Stimulated activated naive CD4-positive, alpha-beta T cell treated with Interleukin-2 at 50 U/mL for 16 hours (primary cell): ENCODE data around the gene EMC8.

Experiments
- DNase-seq: peaks from one replicate; lab custom pipeline; 2025; lab: John Stamatoyannopoulos, UW

EMC8 gene

DNA sequence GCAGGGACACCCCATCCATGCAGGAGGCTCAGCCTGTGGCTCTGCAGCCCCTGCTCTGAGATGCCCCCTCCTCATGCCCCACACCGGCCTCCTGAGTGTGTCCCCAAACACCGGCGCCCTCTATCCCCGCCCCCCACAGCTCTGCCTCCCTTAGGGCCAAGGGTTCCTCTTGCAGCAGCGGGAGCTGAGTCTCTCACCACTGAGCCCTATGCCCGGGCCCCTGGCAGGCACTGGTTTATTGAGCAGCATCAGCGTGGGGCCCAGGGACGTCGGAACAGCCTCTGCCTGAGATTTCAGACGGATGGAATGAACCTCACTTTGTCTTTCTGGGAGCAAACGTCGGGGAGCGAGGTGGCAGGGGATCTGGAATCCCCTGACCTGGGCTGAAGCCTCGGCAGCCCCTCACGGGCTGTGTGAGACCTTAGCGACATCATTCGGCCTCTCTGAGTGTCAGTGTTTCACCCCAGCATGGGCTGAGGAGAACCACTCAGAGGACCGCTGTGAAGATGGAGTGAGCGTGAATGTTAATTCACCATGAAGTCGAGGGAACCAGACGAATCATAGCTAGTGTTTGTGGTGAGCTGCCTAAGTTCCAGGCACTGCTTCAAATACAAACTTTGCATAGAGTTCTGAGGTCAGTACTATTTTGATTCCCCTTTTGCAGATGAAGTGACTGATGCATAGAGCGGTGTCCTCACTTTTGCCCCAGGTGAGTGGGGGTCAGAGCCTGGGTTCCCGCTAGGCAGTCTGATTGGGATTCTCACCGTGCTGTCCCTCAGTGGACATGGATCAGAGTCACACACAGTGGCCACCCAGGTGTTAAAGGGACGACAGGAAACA lies 43.2 kb downstream of the EMC8 start:
- DNase-seq = no peak

DNA sequence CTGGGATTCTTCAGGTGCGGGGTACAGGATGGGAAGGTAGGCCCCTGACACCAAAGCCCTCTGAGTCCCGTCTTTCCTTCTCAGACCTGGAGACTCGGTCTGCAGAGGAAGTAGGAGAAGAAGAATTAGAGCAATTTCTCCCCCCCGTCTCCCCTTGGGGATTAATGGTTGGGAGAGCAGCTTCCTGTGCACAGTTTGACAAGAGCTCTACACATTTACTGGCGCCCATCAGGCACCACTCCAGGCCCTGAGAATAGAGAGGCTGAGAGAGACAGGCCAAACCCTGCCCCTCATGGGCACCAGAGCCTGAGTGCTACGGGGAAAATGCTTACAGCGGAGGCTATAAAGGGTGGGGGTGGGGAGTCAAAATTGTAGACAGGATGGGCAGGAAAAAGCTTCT lies 44.9 kb downstream of the EMC8 start:
- no peak for DNase-seq

DNA sequence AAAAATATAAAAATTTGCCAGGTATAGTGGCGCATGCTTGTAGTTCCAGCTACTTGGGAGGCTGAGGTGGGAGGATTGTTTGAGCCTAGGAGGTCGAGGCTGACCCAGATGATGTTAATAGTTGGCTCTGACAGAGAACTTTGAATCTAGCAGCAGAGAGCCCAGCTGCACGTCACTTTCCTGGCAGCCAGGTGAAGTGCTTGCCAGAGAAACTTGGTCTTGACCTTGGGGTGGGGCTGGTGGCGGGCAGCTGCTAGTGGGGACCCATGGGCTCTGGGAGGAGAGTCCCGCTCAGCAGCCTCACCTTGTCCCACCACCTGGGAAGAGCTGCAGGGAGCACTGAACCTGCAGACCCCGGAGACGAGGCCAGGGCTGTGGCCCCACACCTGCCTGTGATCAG lies 45.4 kb downstream of the EMC8 start:
- no peak for DNase-seq

DNA sequence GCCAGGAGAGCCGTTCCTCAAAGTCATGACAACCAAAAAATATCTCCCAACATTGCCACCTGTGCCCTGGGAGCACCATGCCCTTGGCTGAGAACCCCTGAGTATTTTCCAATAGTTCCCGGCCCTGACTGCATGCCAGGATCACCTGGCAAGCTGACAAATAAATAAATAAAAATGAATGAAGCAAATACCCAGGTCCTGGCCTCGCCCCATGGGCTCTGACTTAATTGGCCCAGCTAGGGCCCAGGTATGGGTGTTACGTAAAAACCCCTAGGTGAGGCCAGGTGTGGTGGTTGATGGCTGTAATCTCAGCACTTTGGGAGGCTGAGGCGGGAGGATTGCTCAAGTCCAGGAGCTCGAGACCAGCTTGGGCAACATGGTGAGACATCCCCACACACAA lies 45.8 kb downstream of the EMC8 start:
- no peak for DNase-seq

DNA sequence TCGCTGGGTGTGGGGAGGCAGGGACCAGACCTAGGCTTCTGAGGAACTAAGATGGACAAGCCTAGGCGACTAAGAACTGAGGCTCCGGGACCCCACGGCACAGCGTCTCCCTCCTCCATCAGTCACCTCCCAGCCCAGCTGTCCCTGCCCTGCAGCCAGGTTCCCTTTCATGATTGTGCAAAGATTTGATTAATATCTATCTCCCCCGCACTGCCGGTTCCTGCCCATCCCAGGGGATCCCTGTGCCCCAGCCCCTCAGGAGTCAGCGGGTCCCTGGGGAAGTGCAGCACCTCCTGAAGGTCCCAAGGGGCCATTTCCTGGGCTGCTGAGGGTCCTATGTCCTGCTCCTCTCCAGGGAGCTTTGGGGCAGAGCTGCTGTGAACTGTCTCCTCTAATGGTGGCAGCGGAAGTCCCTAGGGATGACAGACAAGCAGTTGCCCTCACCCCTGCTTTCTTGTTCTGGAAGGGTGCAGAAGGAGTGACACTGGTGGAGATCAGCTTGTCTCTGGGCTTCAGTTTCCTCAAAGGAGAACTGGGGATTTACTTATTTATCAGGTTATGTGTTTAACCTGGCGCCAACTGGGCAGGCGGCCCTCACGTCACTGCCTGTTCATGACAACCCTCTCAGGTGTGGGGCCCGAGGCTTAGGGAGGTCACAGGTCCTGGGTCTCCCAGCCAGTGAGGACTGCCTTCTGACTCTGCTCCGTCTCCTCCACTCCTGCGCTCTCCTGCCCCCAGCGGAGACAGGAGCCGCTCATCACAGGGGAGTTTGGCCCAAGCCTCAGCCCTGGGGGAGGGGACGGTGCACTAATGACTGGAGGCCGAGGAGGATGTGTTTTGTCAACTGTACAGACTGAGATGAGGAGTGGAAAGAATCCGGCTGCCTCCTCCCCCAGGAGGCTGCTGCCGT lies 46.6 kb downstream of the EMC8 start:
- DNase-seq = no peak

DNA sequence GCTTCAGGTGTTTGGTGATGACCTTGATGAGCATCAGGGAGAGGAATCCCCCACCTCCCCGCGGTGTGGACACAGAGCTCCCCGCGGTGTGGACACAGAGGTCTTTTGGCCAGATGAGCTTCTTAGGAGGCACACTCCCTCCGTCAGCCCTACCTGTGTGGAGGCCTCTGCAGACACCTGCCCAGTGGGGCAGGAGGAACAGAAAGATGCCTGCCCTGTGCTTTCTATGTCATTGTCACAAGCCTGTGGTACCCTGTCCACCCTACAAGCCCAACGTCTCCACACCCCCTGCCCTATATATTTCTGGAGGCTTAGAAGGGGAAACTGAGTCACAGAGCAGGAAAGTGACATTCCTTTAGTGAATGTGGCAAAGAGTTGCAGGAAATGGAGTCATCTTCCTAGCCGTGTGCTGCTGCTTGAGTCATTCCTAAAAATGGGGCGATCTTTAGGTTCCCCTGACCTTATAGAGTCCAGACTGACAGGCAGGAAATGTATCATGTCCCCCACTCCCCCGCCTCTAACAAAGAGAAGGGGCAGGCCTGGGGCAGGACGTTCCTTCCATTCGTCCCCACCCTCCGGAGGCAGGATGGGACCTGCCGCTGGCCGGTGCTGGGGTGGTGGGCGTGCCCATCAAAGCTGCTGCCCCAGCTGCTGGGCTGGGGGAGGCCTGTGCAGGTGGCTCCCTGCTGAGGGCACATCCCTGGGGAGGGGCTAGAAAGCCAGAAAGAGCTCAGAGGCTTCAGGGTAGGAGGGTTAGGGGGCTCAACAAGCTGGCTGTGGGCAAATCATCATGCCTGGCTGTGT lies 47.4 kb downstream of the EMC8 start:
- DNase-seq = no peak

DNA sequence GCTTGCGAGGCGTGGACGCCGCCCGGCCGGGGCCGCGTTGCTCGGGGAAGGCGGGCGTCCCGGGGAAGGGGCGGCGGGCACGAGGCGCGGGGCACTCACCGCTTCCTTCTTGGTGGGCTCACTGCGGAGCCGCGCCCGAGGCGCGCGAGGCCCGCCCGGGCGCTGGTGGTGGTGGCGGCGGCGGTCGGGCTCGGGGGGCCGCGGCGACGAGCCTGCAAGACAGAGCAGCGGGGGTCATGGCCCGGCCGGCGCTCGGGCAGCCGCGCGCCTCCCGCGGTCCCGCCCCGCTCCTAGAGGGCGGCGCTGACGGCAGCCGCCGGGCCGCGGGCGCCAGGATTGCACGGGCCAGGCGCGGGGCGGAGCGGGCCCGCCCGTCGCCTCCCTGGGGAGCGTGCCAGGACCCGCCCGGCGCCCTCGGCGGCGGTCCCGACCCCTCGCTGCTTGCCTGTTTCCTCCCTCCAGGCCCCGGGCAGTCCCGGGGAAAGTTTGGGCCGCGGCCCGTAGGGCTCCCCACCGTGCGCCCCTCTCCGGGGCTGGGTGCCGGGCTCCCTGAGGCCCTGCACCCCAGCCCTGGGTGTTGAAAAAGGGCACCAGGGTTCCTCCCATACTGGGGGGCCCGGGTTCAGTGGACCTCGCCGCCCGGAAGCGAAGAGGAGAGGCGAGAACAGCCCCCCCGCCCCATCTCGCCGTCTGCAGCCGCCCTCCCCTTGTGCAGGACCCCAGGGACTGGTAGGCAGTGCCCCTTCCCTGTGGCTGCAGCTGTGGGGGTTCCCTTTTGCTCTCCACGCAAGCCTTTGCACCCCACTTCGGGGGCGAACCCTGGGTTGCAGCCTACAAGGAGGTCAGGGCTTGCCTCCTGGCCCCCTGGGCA lies 48.3 kb downstream of the EMC8 start, which contains the start of gene C16orf74:
TSS of gene C16orf74 (minus strand) at position 270 of the 871 bp plus-strand sequence. CDS start 15,879 bp downstream, outside the sequence.
- DNase-seq = no peak

DNA sequence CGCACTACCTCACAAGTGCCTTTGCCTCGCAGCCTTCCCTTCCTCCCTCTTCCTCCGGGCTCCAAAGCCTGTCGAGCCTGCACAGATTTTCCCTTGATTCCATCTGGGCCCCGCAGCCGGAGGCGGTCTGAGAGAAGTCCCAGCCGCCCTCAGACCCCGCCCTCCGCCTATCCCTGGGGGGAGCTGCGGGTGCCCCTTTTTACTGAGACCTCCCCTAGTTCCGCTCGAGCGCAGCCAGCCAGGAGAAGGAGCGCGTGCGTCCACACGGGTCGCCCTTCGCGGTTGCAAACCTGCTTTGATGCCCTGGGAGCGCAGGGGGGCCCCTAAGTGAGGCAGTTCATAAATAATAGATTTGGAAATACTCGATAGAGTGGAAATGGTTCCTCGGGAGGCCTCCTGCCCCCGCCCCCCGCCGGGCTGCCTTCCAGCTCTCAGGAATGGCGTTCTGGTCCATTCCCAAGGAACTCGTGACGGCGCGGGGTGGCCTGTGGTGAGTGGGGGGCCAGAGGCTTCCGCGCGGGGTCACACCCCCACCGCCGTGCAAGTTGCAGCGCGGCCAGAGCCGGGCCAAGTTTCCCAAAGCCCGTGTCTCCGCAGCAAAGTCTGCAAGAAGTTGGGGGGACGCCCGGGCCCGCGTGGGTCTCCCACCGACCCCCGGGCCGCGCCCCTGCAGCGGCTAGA lies 49.1 kb downstream of the EMC8 start:
- no peak for DNase-seq

DNA sequence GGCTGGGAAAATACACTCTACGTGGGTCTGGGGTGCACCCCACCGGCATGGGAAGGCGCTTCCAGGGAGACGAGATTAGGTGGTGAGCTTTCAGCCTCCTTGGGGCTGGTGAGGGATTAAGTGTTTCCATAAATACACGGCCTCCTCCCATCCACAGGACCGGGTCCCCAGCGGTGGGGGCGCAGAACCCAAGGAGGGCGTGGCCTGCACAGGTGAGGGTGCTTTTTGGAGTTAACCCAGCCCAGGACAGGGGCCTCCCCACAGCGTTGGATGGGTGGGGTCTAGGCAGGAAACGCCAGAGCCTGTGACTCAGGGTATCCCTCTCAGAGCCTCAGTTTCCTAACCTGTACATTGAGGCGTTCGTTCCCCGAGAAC lies 49.6 kb downstream of the EMC8 start:
- DNase-seq = no peak

DNA sequence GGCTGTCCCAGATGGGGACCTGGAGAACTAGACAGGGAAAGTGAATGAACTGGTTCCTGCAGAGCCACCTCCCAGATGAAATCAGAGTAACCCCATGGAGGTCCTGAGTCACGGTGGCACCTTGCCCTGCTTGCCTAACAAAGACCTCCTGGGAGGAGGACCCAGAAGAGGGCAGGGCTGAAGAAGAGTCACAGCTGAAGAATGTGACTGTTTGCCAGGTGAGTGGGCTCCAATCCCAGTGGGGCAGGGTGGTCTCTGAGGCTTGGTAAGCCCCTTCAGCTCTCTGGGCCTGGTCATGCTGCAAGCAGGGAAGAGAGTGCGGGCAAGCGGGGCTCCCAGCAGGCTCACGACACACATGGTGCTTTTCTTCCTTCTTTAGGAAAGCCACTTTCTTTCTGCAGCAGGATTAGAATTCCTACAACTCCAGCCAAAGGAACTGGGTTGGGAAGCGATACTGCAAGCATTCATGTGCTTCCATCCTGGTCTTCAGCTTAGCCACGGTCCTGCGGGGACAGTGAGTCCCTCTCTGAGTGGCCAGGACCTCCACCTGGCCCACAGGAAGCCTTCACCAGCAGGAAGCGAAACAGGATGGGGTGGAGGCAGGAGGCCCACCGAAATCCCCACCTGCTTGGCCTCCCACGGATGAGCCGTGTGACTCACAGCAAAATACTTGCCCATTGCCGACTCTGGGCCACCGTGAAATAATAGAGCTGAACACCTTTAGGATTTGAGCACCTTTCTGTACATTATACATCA lies 52.7 kb downstream of the EMC8 start:
- DNase-seq = no peak

DNA sequence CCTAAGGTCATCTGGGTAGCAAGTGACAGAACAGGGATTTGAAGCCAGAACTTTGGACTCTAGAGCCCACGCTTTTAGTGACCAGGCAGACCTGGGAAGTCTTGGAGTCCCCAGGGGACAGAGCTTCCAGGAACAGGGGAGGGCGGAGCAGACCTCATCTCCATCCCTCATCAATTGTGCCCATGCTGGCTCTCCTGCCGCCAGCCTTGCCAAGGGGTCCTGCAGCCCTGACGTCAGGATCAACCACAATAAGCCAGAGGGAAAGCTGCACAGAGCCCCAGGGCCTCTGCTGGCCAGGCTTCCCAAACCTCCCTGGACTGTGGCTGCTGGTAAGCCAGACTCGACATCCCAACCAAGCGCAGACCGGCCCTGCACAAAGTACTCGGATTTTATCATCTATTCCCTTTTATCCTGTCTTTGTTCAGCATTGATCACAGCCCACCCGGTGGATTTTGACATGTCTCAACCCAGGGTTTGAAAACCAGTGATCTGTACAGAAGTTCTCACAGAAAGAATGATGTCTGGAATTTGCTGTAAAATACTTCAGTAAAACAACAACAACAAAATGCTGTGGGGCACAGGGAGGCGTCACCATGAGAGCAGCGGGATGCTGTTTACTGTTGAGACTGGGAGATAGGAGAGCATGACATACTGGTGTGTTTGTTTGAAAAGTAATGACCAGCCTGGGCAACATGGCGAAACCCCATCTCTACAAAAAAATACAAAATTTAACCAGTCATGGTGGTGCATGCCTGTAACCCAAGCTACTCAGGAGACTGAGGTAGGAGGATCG lies 60.2 kb downstream of the EMC8 start:
- DNase-seq = no peak

DNA sequence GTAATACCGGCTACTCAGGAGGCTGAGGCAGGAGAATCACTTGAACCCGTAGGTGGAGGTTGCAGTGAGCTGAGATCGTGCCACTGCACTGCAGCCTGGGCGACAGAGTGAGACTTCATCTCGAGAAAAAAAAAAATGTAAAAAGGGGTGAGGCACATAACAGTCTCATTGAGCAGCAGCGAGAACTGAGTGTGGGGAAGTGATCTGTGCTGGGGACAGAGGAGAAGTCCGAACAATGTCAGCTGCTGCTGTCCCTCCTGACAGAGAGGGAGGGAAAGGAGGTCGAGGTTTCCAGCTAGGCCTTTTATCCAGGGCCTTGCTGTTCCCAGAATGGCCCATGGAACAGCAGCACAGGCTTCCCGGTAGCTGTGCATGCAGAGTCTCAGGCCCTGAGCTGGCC lies 62.4 kb downstream of the EMC8 start:
- no peak for DNase-seq

DNA sequence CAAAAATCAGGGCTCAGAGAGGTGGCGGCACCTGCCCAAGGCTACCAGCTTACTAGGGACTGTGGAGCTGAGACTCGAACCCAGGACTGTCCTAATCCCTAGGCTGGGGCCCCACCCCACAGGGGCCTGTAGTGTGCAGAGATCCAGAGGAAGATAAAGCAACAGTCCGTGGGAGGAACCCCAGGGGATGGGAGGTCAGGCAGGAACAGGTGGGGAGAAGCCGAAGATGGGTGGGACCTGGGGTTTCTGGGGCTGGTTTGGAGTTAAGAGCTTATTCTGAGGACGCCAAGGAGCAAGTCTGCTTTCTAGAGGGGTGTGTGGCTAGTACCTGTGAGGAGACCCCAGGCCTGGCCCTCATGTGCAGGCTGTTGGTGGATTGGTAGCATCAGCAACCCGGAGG lies 63.4 kb downstream of the EMC8 start:
- no peak for DNase-seq

DNA sequence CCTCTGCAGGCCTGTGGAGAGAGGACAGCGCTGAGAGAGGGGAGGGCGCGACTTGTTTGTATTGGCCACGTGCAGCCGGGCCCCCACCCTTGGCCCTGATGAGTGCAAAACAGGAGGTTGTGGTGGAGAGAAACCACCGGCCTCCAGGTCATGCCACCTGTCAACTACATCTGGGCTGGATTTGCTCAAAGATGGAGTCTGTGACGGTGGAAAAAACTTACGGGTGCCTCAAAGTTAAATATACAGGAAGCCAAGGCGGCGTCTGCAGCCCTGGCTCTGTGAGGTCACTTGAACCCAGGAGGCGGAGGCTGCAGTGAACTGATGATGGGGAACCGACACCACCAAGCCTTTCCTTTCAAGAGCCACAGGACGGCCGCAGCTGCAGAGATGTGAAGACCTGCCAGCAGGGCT lies 64.1 kb downstream of the EMC8 start:
- DNase-seq = peak; percentile 13

DNA sequence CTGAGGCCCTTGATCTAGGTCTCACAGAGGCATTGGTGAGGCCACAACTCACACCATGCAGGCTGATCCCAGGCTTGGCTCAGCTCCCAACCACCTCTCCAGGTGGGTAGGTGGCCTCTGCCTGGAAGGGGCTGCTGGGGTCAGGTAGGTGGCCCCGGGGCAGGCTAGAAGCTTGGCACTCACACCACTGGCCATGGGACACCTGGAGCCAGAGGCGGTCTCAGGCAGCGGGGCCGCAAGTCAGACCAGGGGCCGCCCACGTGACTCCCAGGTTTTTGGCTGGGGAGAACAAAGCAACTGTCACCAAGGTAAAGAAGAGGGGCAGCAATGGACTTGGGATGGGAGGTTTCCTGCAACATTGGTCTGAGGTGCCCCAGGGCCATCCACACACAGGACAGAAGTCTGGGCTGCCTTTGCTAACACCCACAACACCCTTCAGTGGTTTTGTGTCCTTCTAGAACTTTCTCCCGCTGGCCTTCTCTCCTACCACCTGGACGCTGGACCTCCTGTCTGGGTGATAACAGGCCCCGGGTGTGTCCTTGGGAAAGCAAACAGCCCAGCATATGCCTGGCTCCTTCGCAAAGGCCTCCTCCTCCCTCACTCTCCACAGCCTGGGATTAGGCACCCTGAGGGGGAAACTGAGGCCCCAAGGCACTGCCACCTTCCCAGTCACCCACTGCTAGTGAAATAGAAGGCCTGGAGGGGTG lies 64.9 kb downstream of the EMC8 start:
- DNase-seq = no peak

DNA sequence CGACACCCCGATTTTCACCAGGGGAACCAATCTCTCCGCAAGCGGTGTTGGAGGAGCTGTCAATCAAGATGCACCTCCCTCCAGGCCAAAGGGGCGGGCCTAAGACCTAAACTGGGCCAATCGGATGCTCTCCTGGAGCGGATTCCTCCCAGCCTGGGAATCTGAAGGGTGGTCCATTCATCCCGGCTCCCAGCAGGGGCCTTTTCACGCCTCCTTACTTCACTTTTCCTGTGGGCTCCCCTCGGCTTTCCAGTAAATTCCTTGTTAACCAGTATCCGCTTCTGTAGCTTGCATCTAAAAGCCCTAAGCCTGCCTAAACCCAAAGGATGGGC lies 65.5 kb downstream of the EMC8 start:
- DNase-seq = no peak

DNA sequence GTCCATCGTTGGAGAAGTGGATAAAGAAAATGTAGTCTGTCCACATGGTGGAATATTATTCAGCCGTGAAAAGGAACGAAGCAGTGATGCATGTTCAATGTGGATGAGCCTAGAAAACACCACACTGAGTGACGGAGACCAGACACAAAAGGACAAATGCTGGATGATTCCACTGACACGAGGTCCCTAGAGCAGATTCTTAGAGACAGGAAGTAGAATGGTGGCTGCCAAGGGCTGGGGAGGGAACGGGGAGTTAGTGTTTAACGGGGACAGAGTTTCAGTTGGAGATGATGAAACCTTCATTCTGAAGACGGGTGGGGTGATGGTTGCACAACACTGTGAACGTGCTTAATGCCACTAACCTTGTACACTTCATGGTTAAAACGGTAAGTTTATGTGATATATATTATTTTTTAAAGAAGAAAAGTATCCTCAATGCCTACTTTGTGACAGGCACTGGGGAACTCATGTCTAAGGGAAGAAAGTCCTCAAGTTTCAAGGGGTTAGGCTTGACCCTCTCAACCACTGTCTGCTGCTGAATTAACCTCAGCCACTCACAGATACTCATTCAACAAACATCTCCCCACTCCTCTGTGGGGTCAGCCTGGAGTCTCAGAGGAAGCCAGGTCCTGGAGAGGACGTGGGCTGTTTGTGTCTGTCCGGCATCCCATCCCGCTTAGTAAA lies 66.0 kb downstream of the EMC8 start:
- DNase-seq = no peak

DNA sequence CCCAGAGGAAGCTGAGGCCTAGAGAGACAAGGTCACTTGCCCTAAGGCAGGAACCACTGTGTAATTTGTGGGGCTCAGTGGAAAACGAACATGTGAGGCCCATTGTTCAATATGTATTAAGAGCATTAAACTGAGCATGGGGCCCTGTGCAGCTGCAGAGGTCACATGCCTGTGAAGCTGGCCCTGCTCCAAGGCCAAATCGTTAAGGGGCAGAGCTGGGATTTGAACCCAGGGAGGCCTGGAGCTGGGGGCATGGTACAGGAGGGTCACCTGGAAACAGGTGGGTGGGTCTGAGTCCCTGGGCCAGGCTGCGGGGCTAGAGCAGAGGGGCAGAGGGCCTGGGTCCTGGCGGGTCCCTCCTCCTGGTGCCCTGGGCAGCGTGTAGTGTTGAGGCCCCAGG lies 68.2 kb downstream of the EMC8 start:
- DNase-seq = no peak
